HG03039 (cell line): ENCODE data around the gene NUP93.
"Not testable (repeated sequence)": the region's sequence is repeated elsewhere in the genome, so short reads cannot be mapped to it uniquely, and the experiment has no call there.

ENCODE experiments used
- ATAC-seq: cut with Tn5 transposase; IDR thresholded peaks from one replicate; pipeline ENCODE4 v1.9.1; 2021; ENCODE audit warnings: mild to moderate bottlenecking, moderate library complexity; ENCODE audit not compliant: unreplicated experiment

NUP93 gene

GRCh38 chr16:56864960-56865359, 135.0 kb downstream of the NUP93 start, which contains the start of gene SLC12A3:
SLC12A3 (plus strand) TSS chr16:56865207; CDS start chr16:56865236, 29 bp downstream.
- ATAC-seq: no peak

GRCh38 chr16:56865394-56866062, 135.6 kb downstream of the NUP93 start:
- no peak for ATAC-seq

GRCh38 chr16:56866955-56867830, 137.3 kb downstream of the NUP93 start:
- no peak for ATAC-seq

- no peak for ATAC-seq
Measured at GRCh38 chr16:56868175-56868574, 138.2 kb downstream of the NUP93 start.

GRCh38 chr16:56868766-56869165, 138.8 kb downstream of the NUP93 start:
- not testable (repeated sequence) for ATAC-seq

- ATAC-seq: no peak
Measured at GRCh38 chr16:56869513-56870275, 139.8 kb downstream of the NUP93 start.

- no peak for ATAC-seq
Measured at GRCh38 chr16:56870276-56870888, 140.5 kb downstream of the NUP93 start.

- no peak for ATAC-seq
Measured at GRCh38 chr16:56871172-56871593, 141.3 kb downstream of the NUP93 start.

- no peak for ATAC-seq
Measured at GRCh38 chr16:56872863-56873391, 143.0 kb downstream of the NUP93 start.

- ATAC-seq: no peak
Measured at GRCh38 chr16:56874800-56875199, 144.9 kb downstream of the NUP93 start.

GRCh38 chr16:56876048-56876447, 146.1 kb downstream of the NUP93 start:
- no peak for ATAC-seq

- no peak for ATAC-seq
Measured at GRCh38 chr16:56877486-56878182, 147.7 kb downstream of the NUP93 start.

GRCh38 chr16:56878282-56878854, 148.4 kb downstream of the NUP93 start:
- ATAC-seq: no peak

- ATAC-seq: no peak
Measured at GRCh38 chr16:56879276-56879675, 149.3 kb downstream of the NUP93 start.

- no peak for ATAC-seq
Measured at GRCh38 chr16:56880176-56880575, 150.2 kb downstream of the NUP93 start.

- no peak for ATAC-seq
Measured at GRCh38 chr16:56880685-56881084, 150.8 kb downstream of the NUP93 start.

GRCh38 chr16:56882077-56882800, 152.3 kb downstream of the NUP93 start:
- ATAC-seq: no peak

GRCh38 chr16:56883586-56883985, 153.7 kb downstream of the NUP93 start:
- ATAC-seq: no peak

- ATAC-seq: no peak
Measured at GRCh38 chr16:56884026-56884582, 154.2 kb downstream of the NUP93 start.
